Activated CD8-positive, alpha-beta memory T cell treated with anti-CD3 and anti-CD28 coated beads for 48 hours (primary cell): ENCODE data around the gene AHRR.

Experiments used
- DNase-seq, 3 experiments: peaks; one replicate each; pipeline ENCODE4 v3.0.0-alpha.2; 2020; ENCODE audit warnings: low read depth in 2 of 3, low spot score in 2 of 3

The AHRR gene

GRCh38 chr5:455806-456205 is 134.3 kb downstream of the AHRR start:
- no peak for DNase-seq

GRCh38 chr5:456351-457194 is 135.1 kb downstream of the AHRR start:
- no peak for DNase-seq

GRCh38 chr5:457195-457961 is 135.9 kb downstream of the AHRR start:
- no peak for DNase-seq

GRCh38 chr5:458547-459353 is 137.2 kb downstream of the AHRR start:
- peak in 1 of 3 experiments; percentile 36 for DNase-seq

- no peak for DNase-seq
Measured at GRCh38 chr5:459562-460272, 138.2 kb downstream of the AHRR start.

GRCh38 chr5:460273-460625 is 138.7 kb downstream of the AHRR start:
- DNase-seq, result no peak

- no peak for DNase-seq
Measured at GRCh38 chr5:462051-462481, 140.6 kb downstream of the AHRR start.

- no peak for DNase-seq
Measured at GRCh38 chr5:463301-463700, 141.8 kb downstream of the AHRR start.

GRCh38 chr5:463952-464351 is 142.4 kb downstream of the AHRR start:
- DNase-seq, result no peak

- DNase-seq, result no peak
Measured at GRCh38 chr5:464446-464842, 142.9 kb downstream of the AHRR start.

- DNase-seq, result no peak
Measured at GRCh38 chr5:464843-465590, 143.5 kb downstream of the AHRR start.

- DNase-seq, result no peak
Measured at GRCh38 chr5:465591-466403, 144.3 kb downstream of the AHRR start.

GRCh38 chr5:466661-467310 is 145.3 kb downstream of the AHRR start:
- DNase-seq, result no peak

GRCh38 chr5:468401-468800 is 146.9 kb downstream of the AHRR start:
- no peak for DNase-seq

- DNase-seq, result no peak
Measured at GRCh38 chr5:469752-470483, 148.4 kb downstream of the AHRR start.

- no peak for DNase-seq
Measured at GRCh38 chr5:470961-471749, 149.6 kb downstream of the AHRR start.

- no peak for DNase-seq
Measured at GRCh38 chr5:471750-472058, 150.2 kb downstream of the AHRR start.
